CD4-positive, alpha-beta T cell treated with Interleukin-15 for 4 hours (primary cell): Measurements from ENCODE around the gene OR8G5.
"Not testable (repeated sequence)": the region's sequence is repeated elsewhere in the genome, so short reads cannot be mapped to it uniquely, and the experiment has no call there.

Experiments used
- DNase-seq: peaks from one replicate; pipeline ENCODE4 v3.0.0-alpha.2; 2020; ENCODE audit warnings: low spot score

The OR8G5 gene

DNA sequence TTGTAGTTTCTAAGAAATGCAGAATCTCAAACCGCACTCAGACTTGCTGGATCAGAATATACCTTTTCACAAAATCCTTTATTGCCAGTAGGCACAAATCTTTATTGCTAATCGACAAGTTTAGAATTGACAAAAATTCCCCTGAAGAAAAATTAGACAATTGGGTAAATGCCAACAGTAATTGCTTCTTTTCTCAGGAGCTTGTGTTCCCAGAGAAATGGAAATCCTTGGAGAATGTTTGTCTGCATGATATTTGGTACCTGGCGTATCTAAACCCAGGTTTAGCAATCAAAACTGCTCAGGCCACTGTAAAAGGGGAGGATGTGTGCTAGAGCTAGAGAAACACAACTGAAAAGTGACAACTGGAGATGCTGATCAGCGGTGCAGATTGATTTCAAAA, at the start of gene OR8G5:
Gene OR8G5 (plus strand): TSS at position 301 of the 400 bp plus-strand sequence. CDS start 8,556 bp downstream, outside the sequence.
- DNase-seq: no peak

DNA sequence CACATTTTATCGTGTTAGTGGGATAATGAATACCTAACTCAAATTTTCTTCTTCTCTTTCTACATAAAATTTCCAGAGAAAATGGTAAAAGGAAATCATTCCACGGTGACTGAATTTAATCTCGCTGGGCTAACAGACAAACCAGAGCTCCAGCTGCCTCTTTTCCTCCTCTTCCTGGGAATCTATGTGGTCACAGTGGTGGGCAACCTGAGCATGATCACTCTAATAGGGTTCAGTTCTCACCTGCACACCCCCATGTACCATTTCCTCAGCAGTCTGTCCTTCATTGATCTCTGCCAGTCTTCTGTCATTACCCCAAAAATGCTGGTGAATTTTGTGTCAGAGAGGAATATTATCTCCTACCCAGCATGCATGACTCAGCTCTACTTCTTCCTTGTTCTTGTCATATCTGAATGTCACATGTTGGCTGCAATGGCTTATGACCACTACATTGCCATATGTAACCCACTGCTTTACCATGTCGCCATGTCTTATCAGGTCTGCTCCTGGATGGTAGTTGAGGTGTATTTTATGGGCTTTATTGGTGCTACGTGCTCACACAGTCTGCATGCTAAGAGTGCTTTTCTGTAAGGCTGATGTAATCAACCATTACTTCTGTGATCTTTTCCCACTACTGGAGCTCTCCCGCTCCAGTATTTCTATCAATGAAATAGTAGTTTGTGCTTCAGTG, 48.9 kb upstream of the OR8G5 start:
- no peak for DNase-seq

- DNase-seq: no peak
Measured at GRCh38 chr11:124209824-124210357, 46.3 kb upstream of the OR8G5 start.

DNA sequence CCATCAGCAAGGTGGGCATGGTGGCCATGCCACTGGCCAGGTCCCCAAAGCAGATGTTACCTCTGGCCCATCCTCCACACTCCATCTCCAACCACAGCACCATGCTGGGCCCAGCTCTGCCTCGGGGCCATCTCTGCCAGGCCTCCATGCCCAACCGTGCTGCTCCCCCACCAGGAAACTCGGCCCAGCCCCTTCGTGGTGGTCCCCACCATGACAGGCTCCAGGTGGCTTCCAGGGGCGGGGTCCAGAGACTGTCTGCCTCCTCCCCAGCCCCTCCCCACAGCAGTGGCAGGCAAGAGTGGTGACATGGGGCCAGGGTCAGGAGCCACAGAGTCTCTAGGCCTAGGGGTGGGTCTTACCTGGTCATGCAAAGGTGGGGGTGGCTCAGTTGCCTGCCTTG, 45.8 kb upstream of the OR8G5 start:
- no peak for DNase-seq

DNA sequence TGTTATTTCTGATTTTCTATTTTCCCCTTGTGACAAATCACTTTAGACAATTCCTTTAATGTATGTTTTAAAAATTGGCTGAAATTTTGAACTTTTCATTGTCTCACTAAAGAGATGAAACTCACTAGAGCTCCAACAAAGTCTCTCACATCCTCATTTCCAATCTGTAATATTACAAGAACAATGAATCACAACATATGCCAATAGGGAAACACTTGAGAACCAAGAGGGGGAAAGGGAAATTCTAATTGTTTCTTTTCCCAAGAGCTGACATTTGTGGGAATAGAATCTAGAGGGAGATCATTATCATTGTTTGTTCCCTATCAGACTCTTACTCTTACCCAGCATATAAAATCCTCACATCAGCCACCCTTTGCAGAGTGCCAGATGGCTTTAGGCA, 44.9 kb upstream of the OR8G5 start:
- no peak for DNase-seq

GRCh38 chr11:124214027-124214426, 42.1 kb upstream of the OR8G5 start:
- no peak for DNase-seq

DNA sequence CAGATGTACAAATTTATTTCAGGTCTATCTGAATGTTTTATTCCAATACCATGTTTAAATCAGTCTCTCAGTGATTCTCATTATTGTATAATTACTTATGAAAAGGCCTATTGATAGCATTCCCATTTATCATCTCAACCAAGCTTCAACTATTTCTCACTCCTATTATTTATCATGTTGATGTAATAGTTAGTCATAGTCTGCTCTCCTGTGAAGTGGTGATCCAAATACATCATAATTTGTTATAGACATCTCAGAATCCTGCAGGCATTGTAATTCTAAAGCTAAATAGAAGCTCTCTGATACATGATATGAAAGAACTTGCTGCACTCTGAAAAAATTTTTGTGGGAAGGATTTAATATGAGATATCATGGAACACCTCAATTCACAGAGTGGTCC, 37.0 kb upstream of the OR8G5 start:
- DNase-seq: no peak

DNA sequence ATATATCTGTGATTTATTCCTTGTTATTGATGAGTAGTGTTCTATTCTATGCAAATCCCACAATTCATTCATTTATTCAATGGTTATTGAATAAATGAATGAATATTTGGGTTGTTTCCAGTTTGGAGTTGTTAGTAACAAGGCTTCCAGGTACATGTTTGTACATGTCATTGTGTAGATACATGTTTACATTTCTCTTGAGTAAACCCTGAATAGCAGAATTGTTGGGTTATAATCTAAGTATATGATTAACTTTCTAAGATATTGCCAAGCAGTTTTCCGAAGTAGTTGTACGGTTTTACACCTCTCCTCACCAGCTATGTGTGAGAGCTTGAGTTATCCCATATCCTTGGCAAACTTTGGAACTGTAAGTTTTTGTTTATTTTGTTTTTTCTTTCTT, 33.8 kb upstream of the OR8G5 start:
- no peak for DNase-seq

DNA sequence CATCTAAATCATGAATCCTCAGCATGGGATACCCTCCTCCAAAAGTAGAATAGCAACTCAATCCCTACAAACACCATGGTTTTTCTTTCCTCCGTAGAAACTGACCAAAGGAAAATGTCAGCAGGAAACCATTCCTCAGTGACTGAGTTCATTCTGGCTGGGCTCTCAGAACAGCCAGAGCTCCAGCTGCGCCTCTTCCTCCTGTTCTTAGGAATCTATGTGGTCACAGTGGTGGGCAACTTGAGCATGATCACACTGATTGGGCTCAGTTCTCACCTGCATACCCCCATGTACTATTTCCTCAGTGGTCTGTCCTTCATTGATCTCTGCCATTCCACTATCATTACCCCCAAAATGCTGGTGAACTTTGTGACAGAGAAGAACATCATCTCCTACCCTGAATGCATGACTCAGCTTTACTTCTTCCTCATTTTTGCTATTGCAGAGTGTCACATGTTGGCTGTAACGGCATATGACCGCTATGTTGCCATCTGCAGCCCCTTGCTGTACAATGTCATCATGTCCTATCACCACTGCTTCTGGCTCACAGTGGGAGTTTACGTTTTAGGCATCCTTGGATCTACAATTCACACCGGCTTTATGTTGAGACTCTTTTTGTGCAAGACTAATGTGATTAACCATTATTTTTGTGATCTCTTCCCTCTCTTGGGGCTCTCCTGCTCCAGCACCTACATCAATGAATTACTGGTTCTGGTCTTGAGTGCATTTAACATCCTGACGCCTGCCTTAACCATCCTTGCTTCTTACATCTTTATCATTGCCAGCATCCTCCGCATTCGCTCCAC, 31.4 kb upstream of the OR8G5 start:
- not testable (repeated sequence) for DNase-seq

DNA sequence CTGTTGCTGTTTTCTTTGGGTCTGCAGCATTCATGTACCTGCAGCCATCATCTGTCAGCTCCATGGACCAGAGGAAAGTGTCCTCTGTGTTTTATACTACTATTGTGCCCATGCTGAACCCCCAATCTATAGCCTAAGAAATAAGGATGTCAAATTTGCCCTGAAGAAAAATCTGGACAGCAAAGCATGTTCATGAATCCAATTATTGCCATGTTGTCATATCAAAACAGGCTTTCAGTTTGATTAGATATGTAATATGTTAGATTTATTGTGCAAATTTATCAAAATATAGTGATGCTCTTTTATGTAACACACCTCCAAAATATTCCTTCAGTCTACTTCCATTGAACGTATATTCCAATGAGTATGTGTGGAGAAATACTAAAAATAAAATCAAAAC, 30.7 kb upstream of the OR8G5 start:
- no peak for DNase-seq

GRCh38 chr11:124233376-124233775, 22.8 kb upstream of the OR8G5 start:
- no peak for DNase-seq

- no peak for DNase-seq
Measured at GRCh38 chr11:124238512-124238911, 17.7 kb upstream of the OR8G5 start.

DNA sequence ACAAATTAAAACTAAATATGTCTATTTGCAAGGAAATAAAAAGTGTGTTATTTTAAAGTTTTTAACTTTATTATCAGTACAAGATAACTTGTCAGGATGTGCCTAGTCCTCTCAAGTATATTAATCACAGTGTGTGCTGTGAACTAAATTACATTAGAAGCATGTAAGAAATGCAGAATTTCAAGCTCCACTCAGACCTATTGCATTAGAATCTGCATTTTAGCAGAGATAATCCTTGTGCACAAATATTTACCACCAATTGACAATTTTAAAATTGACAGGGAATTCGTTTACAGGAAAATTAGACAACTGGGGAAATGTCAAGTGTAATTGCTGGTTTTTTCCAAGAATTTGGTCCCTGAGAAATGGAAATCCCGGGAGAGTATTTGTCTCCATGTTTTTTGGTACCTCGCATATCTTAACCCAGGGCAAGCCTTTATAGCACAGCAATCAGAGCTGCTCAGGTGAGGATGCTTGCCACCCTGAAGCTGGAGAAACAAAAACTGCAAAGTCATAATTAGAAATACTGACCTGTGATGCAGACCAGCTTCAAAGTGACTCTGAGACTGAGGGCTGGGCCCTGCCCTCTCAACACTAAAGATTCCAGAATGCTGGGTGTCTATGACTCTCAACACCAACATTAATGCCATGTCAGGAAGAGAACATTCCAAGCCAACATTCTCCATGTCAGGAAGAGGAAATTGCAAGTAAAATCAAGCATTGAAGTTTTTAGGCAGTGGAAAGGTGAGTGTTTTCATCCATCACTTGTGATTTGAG, 15.4 kb upstream of the OR8G5 start, which contains the start of gene OR8G1:
Gene OR8G1 (plus strand): TSS at position 475 of the 777 bp plus-strand sequence. CDS start 8,581 bp downstream, outside the sequence.
- no peak for DNase-seq

- DNase-seq: not testable (repeated sequence)
Measured at GRCh38 chr11:124249869-124250268, 6.3 kb upstream of the OR8G5 start.

DNA sequence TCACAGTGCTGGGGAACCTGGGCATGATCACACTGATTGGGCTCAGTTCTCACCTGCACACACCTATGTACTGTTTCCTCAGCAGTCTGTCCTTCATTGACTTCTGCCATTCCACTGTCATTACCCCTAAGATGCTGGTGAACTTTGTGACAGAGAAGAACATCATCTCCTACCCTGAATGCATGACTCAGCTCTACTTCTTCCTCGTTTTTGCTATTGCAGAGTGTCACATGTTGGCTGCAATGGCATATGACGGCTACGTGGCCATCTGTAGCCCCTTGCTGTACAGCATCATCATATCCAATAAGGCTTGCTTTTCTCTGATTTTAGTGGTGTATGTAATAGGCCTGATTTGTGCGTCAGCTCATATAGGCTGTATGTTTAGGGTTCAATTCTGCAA, 8.9 kb downstream of the OR8G5 start:
- not testable (repeated sequence) for DNase-seq

DNA sequence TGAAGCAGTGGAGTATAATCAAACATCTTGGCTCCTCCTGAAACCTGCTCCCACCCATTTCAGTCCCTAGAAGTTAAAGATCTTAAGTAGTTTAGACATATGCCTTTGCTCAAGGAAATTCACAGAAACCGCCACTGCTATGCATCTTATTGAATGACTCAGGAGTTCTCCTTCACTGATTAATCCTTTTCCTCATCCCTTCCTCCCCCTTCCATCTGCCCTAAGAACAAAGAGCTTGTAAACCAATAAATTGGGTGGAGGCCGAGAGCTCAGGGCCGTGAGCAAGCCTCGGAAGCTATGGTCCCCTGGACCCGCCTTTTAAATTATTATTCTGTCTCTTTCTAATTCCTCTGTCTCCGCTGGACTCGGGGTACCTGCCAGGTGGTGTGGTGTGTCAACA, 14.7 kb downstream of the OR8G5 start:
- DNase-seq: not testable (repeated sequence)

DNA sequence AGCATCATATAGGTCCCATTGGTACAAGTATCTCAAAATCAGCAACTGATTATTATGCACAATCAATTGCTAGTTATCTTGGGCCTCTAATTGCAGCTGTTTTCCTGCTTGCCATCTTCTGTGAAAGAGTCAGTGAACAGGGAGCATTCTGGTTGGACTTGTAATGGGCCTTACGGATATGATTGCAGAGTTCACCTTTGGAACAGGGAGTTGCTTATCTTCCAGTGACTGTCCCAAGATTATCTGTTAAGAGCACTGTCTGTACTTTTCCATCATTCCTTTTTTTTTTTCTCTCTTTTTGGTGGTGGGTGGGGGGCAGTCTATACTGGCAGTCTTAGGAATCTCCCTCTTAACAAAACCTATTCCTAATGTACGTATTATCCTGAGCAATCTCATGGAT, 17.8 kb downstream of the OR8G5 start:
- no peak for DNase-seq

GRCh38 chr11:124276081-124276480, 19.9 kb downstream of the OR8G5 start:
- DNase-seq: no peak

DNA sequence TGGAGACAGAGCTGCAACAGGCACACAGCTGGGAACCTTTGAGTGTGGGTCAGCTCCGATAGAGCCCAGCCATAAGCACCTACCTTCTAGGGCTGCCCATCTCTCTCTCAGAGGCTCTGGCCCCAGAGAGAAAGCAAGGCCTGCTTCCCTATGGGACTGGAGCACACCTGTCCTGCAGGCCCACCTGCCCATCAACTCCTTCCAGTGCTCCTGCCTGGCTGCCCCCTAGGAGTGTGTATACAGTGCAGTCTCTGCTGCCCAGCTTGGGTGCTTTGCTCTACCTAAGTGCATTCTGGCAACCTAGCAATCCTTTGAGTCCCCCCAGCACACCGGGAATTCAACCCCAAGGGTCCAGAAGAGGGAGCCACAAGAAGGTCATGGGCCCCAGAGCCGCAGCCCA, 21.0 kb downstream of the OR8G5 start:
- no peak for DNase-seq

- DNase-seq: no peak
Measured at GRCh38 chr11:124277804-124278203, 21.6 kb downstream of the OR8G5 start.

GRCh38 chr11:124278261-124278660, 22.1 kb downstream of the OR8G5 start:
- DNase-seq: no peak

GRCh38 chr11:124285610-124286344, 29.6 kb downstream of the OR8G5 start:
- DNase-seq: no peak
